Measurements from ENCODE around the gene SH3RF3. TPM values are rescaled to one million over a fixed set of nuclear protein-coding genes. Genes with fewer than 3 reads are reported as not detected.

SH3RF3 gene
- polyA plus RNA-seq, 5 donors: 6.1 to 8.9 (median 7.3) TPM

GRCh38 chr2:109260116-109260855 lies 131.3 kb downstream of the SH3RF3 start:
- no peak for DNase-seq

- DNase-seq: no peak
Measured at GRCh38 chr2:109260886-109261700, 132.1 kb downstream of the SH3RF3 start.

- no peak for DNase-seq
Measured at GRCh38 chr2:109261906-109262631, 133.1 kb downstream of the SH3RF3 start.

GRCh38 chr2:109264595-109265328 lies 135.8 kb downstream of the SH3RF3 start:
- DNase-seq: no peak

- DNase-seq: no peak
Measured at GRCh38 chr2:109265369-109265768, 136.4 kb downstream of the SH3RF3 start.

- no peak for DNase-seq
Measured at GRCh38 chr2:109265953-109266352, 136.9 kb downstream of the SH3RF3 start.

- DNase-seq: no peak
Measured at GRCh38 chr2:109266496-109266895, 137.5 kb downstream of the SH3RF3 start.

GRCh38 chr2:109266998-109267854 lies 138.2 kb downstream of the SH3RF3 start:
- DNase-seq: no peak

- no peak for DNase-seq
Measured at GRCh38 chr2:109268916-109269315, 139.9 kb downstream of the SH3RF3 start.

- DNase-seq: peak in 1 of 2 donors; percentile 43
Measured at GRCh38 chr2:109269706-109270504, 140.9 kb downstream of the SH3RF3 start.

- peak; percentile 43 to 56 for DNase-seq
Measured at GRCh38 chr2:109270505-109271312, 141.7 kb downstream of the SH3RF3 start.

- DNase-seq: no peak
Measured at GRCh38 chr2:109271920-109272319, 142.9 kb downstream of the SH3RF3 start.

GRCh38 chr2:109272461-109272860 lies 143.5 kb downstream of the SH3RF3 start:
- DNase-seq: no peak

- no peak for DNase-seq
Measured at GRCh38 chr2:109275120-109276012, 146.4 kb downstream of the SH3RF3 start.

GRCh38 chr2:109277406-109277805 lies 148.4 kb downstream of the SH3RF3 start:
- no peak for DNase-seq

GRCh38 chr2:109279243-109279860 lies 150.3 kb downstream of the SH3RF3 start:
- DNase-seq: no peak

GRCh38 chr2:109280804-109281203 lies 151.8 kb downstream of the SH3RF3 start:
- no peak for DNase-seq

Measured in right lung (tissue), 5 donors.